CD4-positive, CD25-positive, alpha-beta regulatory T cell (primary cell): ENCODE data around the gene PTPA. TPM values are rescaled to one million over a fixed set of nuclear protein-coding genes. Genes with fewer than 3 reads are reported as not detected.

ENCODE experiments used
- ATAC-seq, 2 donors: fragments of 150-1000 bp; cut with Tn5 transposase; one replicate each; pipeline ENCODE4 v1.10.0; 2021; ENCODE audit warnings: low read depth in 2 of 2, moderate number of reproducible peaks in 2 of 2, moderate library complexity in 1 of 2
- DNase-seq, 3 donors: peaks; one replicate each; pipeline versions ENCODE4 v3.0.0 to v3.0.0-alpha.2; 2012 to 2022; ENCODE audit warnings: mixed read lengths in 1 of 3
- H3K27ac ChIP-seq: one replicate; pipeline ENCODE4 v1.7.0; 2013; ENCODE audit warnings: mild to moderate bottlenecking, low read length; ENCODE audit not compliant: insufficient read depth, poor library complexity, severe bottlenecking
- H3K27me3 ChIP-seq: one replicate; pipeline ENCODE4 v1.7.0; 2013; ENCODE audit warnings: low read length; ENCODE audit not compliant: control insufficient read depth, insufficient read depth
- H3K36me3 ChIP-seq: one replicate; pipeline ENCODE4 v1.7.0; 2013; ENCODE audit warnings: mild to moderate bottlenecking, low read length, moderate library complexity; ENCODE audit not compliant: control insufficient read depth, insufficient read depth
- H3K4me1 ChIP-seq: 2 replicates; pipeline ENCODE4 v1.7.0; 2013; ENCODE audit warnings: mild to moderate bottlenecking, low read length; ENCODE audit not compliant: insufficient read depth, control insufficient read depth, poor library complexity, severe bottlenecking
- H3K4me3 ChIP-seq: one replicate; pipeline ENCODE4 v1.7.0; 2013; ENCODE audit warnings: low read depth, mild to moderate bottlenecking, low read length, moderate library complexity
- H3K9me3 ChIP-seq, 2 experiments: 1 replicate in 1 of 2; 2 replicates in 1 of 2; pipeline ENCODE4 v1.7.0; 2013; ENCODE audit warnings: low read length in 2 of 2, mild to moderate bottlenecking in 1 of 2, moderate library complexity in 1 of 2; ENCODE audit not compliant: control insufficient read depth in 2 of 2
- H3K27ac Mint-ChIP-seq, 3 donors: one replicate each; pipeline ENCODE4 v1.8.0; 2020 to 2022; ENCODE audit warnings: mild to moderate bottlenecking in 3 of 3, mixed read lengths in 3 of 3, moderate library complexity in 2 of 3
- H3K27me3 Mint-ChIP-seq: one replicate; pipeline ENCODE4 v1.8.0; 2022; ENCODE audit warnings: mild to moderate bottlenecking, mixed read lengths
- H3K36me3 Mint-ChIP-seq: one replicate; pipeline ENCODE4 v1.8.0; 2020; ENCODE audit warnings: mixed read lengths
- H3K4me1 Mint-ChIP-seq, 4 donors: one replicate each; pipeline ENCODE4 v1.8.0; 2020 to 2022; ENCODE audit warnings: mixed read lengths in 4 of 4, mild to moderate bottlenecking in 1 of 4
- H3K4me3 Mint-ChIP-seq, 4 donors: one replicate each; pipeline ENCODE4 v1.8.0; 2020 to 2022; ENCODE audit warnings: mild to moderate bottlenecking in 4 of 4, mixed read lengths in 4 of 4, moderate library complexity in 3 of 4
- H3K9me3 Mint-ChIP-seq, 7 donors: one replicate each; pipeline ENCODE4 v1.8.0; 2020 to 2022; ENCODE audit warnings: mixed read lengths in 7 of 7, mild to moderate bottlenecking in 3 of 7, moderate library complexity in 2 of 7
- polyA plus RNA-seq, 4 donors: library from polyadenylated mRNA; unstranded; fragments of 300-500 nt; fragmentation: Illumina TruSeq; gene quantifications; one replicate each; pipeline ENCODE4 v1.2.3, GENCODE V29; 2021
- total RNA-seq: library from RNA; stranded (reverse); gene quantifications from one replicate; pipeline ENCODE4 v1.2.3, GENCODE V29; 2022

PTPA gene
- total and polyA plus RNA-seq, 5 donors from 2014 or later = 12.9 to 53.7 (median 16.7) TPM

DNA sequence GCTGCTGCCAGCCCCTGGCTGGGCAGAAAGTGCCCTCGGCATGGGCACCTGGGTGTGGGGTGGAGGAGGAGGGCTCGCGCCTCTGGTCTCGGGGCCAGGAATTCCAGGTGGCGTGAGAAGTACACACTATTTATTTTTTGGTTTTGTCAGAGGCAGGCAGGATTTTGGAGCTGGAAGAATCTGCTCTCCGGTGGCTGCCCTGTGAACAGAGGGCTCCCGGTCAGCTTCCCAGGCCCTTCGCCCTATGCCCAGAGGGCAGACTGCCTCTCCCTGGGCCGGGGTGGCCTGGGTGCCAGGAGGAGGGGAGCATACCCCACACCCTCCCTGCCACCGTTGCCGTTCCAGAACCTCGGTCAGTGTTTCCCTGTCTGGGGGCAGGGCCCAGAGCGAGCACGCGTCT lies 22.0 kb upstream of the PTPA start:
- Histone ChIP-seq H3K36me3 (peaks cover 37% of the 10 kb centered on the region), H3K4me1 (no peaks in the 10 kb centered on the region), H3K27me3 (no peaks in the 10 kb centered on the region), H3K9me3 (no peaks in the 10 kb centered on the region), H3K27ac (no peak overlapping the region), H3K4me3 (no peak overlapping the region)
- no peak for ATAC-seq
- no peak overlapping the region for H3K27ac Mint-ChIP-seq
- H3K36me3 Mint-ChIP-seq = peaks cover 9% of the 10 kb centered on the region
- H3K27me3 Mint-ChIP-seq = no peaks in the 10 kb centered on the region
- peaks cover 0 to 3% (median 0%) of the 10 kb centered on the region in 4 donors for H3K4me1 Mint-ChIP-seq
- no peaks in the 10 kb centered on the region for H3K9me3 Mint-ChIP-seq
- DNase-seq = no peak
- H3K4me3 Mint-ChIP-seq = no peak overlapping the region

DNA sequence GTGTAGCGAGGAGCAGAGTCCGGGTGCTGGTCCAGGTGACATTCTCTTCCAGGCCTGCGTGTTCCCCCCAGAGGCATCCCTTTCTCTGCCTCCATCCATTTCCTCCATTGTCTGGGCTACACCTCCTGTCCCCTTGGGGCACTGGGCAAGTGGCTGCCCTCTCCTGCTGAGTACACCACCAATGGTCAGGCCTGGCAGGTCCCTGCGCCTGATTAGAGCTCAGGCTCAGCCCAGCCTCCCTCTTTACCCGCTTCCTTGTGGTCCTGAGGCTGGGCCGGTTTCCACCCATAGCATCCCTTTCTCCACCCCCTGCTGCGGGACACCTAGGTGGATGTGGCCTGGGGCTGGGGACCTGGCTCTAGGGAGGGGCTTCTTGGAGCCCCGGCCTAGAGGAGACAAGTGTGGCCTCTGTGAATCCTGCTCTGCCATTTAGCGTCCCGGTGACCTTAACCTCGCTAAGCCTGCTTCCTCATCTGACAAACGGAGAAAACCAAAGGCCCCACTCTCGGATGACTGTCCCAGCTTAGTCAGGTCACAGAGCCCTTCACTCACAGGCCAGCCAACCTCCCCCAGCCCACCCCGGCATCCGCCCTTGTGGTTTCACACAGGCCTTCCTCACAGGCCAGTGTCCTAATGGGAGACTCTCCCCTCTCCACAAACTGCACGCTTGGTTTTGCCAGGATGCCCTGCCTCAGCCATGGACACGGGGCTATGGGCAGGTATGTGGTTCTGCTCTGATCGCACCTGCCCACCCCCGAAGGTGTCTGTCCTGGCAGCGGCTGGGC lies 17.4 kb upstream of the PTPA start:
- H3K4me1 Mint-ChIP-seq = no peaks in the 10 kb centered on the region
- no peak overlapping the region for H3K27ac ChIP-seq
- H3K27me3 Mint-ChIP-seq = no peaks in the 10 kb centered on the region
- no peak overlapping the region for H3K27ac Mint-ChIP-seq
- DNase-seq (no peak), ATAC-seq (no peak)
- H3K9me3 ChIP-seq = no peaks in the 10 kb centered on the region
- no peak overlapping the region for H3K4me3 ChIP-seq
- peaks cover 12% of the 10 kb centered on the region for H3K36me3 ChIP-seq
- no peaks in the 10 kb centered on the region for H3K9me3 Mint-ChIP-seq
- no peaks in the 10 kb centered on the region for H3K27me3 ChIP-seq
- H3K4me3 Mint-ChIP-seq = no peak overlapping the region
- peaks cover 3% of the 10 kb centered on the region for H3K36me3 Mint-ChIP-seq
- H3K4me1 ChIP-seq = no peaks in the 10 kb centered on the region

DNA sequence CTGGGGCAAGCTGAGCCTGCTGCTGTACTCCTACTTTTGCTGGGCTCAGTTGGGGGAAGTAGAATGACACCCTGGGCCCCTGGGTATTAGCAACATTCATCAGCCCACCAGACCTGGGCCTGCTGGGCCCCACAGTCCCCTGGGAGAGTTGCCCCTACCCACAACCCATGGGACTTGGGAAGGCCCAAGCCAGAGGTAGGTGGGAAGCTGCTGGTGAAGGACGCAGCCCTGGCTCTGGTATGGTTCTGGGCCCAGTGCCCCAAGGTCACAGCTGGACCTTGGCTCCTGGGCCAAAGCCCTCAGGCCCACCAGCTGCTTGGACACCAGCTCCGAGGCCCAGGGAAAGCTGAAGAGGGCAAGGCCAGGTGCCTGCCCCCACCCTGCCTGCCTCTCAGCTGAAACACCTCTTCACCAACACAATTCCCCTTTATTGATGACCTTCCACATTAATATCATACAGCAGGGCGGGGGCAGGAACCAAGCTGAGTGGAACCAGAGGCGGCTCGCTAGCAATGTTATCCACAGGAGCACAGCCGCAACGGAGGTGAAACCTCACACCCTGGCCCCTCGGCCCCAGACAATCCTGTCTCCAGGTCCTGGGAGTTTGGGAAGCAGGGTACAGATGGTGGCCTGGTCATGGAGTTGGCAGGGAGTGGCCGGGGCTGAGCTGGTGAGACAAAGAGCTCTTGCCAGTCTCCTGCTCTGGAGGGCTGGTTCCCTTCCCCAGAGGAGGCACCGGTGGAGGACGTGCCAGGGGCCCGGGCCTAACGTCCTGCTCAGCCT lies 16.6 kb upstream of the PTPA start:
- Mint-ChIP-seq H3K36me3 (peaks cover 3% of the 10 kb centered on the region), H3K4me3 (no peak overlapping the region), H3K9me3 (no peaks in the 10 kb centered on the region), H3K27me3 (no peaks in the 10 kb centered on the region), H3K27ac (no peak overlapping the region), H3K4me1 (no peaks in the 10 kb centered on the region)
- Histone ChIP-seq H3K27ac (no peak overlapping the region), H3K36me3 (peaks cover 8% of the 10 kb centered on the region), H3K27me3 (no peaks in the 10 kb centered on the region), H3K9me3 (no peaks in the 10 kb centered on the region), H3K4me1 (no peaks in the 10 kb centered on the region), H3K4me3 (no peak overlapping the region)
- ATAC-seq = no peak
- no peak for DNase-seq

GRCh38 chr9:129095170-129095667 lies 16.0 kb upstream of the PTPA start:
- ATAC-seq (no peak), DNase-seq (no peak)
- Histone ChIP-seq H3K27ac (no peak overlapping the region), H3K27me3 (no peaks in the 10 kb centered on the region), H3K4me1 (no peaks in the 10 kb centered on the region), H3K9me3 (no peaks in the 10 kb centered on the region), H3K4me3 (no peak overlapping the region), H3K36me3 (peaks cover 2% of the 10 kb centered on the region)
- H3K4me1 Mint-ChIP-seq = no peaks in the 10 kb centered on the region
- no peak overlapping the region for H3K4me3 Mint-ChIP-seq
- no peak overlapping the region for H3K27ac Mint-ChIP-seq
- peaks cover 3% of the 10 kb centered on the region for H3K36me3 Mint-ChIP-seq
- no peaks in the 10 kb centered on the region for H3K9me3 Mint-ChIP-seq
- no peaks in the 10 kb centered on the region for H3K27me3 Mint-ChIP-seq

DNA sequence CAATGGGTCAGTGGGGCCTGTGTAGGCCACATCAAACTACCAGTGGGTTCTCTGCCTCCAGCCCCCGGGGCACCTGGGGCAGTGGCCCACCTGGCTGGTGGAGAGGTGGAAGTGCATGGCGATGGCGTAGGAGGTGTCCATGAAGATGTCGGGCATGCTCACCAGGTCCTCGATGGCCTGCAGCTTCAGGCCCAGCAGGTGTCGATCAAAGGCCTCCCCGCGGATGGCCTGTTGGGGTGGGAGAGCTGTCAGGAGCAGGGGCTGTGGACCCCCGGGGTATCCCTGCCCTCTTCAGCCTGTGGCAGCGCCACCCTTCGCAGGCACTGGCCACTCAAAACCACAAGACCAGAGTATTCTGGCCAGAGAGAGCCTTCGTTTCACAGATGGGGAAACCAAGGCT lies 15.3 kb upstream of the PTPA start:
- Mint-ChIP-seq H3K9me3 (no peaks in the 10 kb centered on the region), H3K36me3 (peaks cover 3% of the 10 kb centered on the region), H3K4me3 (no peak overlapping the region), H3K27me3 (no peaks in the 10 kb centered on the region), H3K27ac (no peak overlapping the region), H3K4me1 (no peaks in the 10 kb centered on the region)
- Histone ChIP-seq H3K36me3 (no peaks in the 10 kb centered on the region), H3K27ac (no peak overlapping the region), H3K27me3 (no peaks in the 10 kb centered on the region), H3K9me3 (no peaks in the 10 kb centered on the region), H3K4me3 (no peak overlapping the region), H3K4me1 (no peaks in the 10 kb centered on the region)
- DNase-seq (no peak), ATAC-seq (no peak)

GRCh38 chr9:129097671-129098306 lies 13.4 kb upstream of the PTPA start:
- Histone ChIP-seq H3K36me3 (no peaks in the 10 kb centered on the region), H3K9me3 (no peaks in the 10 kb centered on the region), H3K4me1 (no peaks in the 10 kb centered on the region), H3K4me3 (no peak overlapping the region), H3K27me3 (no peaks in the 10 kb centered on the region), H3K27ac (no peak overlapping the region)
- Mint-ChIP-seq H3K9me3 (no peaks in the 10 kb centered on the region), H3K36me3 (peaks cover 3% of the 10 kb centered on the region), H3K27ac (no peak overlapping the region), H3K4me3 (no peak overlapping the region), H3K4me1 (no peaks in the 10 kb centered on the region), H3K27me3 (no peaks in the 10 kb centered on the region)
- no peak for ATAC-seq
- DNase-seq = no peak

DNA sequence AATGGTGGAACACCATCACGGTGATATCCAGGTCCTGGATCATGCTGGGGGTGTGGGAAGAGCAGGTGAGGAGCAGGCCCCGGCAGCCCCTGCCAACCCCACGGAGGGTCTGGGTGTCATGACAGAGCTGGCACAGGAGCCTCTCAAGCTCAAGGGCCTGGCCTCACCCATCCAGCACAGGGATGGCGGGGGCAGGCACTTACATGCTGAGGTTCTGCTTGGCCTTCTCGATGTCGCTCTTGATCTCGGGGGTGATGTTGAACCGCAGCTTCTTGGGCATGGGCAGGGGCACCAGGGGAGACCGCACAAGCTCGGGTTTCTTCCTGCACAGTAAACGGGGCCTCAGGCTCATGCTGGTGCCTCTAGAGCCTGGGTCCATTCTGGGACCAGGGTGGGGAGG lies 12.9 kb upstream of the PTPA start:
- ATAC-seq (no peak), DNase-seq (no peak)
- Mint-ChIP-seq H3K27ac (no peak overlapping the region), H3K4me3 (no peak overlapping the region), H3K4me1 (no peaks in the 10 kb centered on the region), H3K9me3 (no peaks in the 10 kb centered on the region), H3K27me3 (no peaks in the 10 kb centered on the region), H3K36me3 (peaks cover 3% of the 10 kb centered on the region)
- H3K27ac ChIP-seq = no peak overlapping the region
- H3K27me3 ChIP-seq = no peaks in the 10 kb centered on the region
- no peaks in the 10 kb centered on the region for H3K4me1 ChIP-seq
- H3K36me3 ChIP-seq = no peaks in the 10 kb centered on the region
- no peak overlapping the region for H3K4me3 ChIP-seq
- no peaks in the 10 kb centered on the region for H3K9me3 ChIP-seq
